Esophagus muscularis mucosa (tissue), 4 donors: ENCODE results near the gene TRERF1.

ENCODE experiments used
- EP300 ChIP-seq: sonication (generic); formaldehyde crosslinking; IDR thresholded peaks from one replicate; pipeline ENCODE4 v1.6.1; 2017; ENCODE audit warnings: antibody characterized with exemption
- POLR2A ChIP-seq: fragments of 450-650 bp; IDR thresholded peaks from one replicate; pipeline ENCODE4 v1.6.1; 2017; ENCODE audit warnings: antibody characterized with exemption, moderate library complexity, mild to moderate bottlenecking, low read depth
- POLR2AphosphoS5 ChIP-seq, 2 donors: sonication (generic); formaldehyde crosslinking; IDR thresholded peaks; one replicate each; pipeline ENCODE4 v1.6.1; 2017; ENCODE audit warnings: antibody characterized with exemption in 2 of 2
- TF ChIP-seq, protein P1 (sequence below), 3 experiments: fragments of 200-600 bp in 2 of 3; fragments of 450-650 bp in 1 of 3; sonication (generic) in 2 of 3; IDR thresholded peaks; one replicate each; pipeline ENCODE4 v1.5.1; 2017 to 2019; ENCODE audit warnings: antibody characterized with exemption in 3 of 3, mild to moderate bottlenecking in 2 of 3, moderate library complexity in 1 of 3

DNA sequence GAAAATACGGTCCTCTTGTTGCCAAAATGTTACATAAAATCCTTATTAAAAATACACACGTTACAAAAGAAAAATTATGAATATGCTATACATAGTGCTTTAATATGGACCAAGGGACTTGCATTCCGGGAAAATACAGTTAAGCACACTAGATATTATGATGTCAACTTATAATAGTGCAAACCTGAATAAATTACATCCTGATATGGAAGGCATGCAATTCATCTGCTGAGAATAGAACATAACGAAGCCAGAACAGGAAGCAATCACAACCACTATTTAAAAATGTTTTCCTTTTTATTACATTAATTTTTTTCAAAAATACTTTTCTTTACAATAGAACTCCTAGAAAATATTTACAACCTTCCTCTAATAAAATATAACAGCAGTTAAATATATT, 226.3 kb downstream of the TRERF1 start:
- TF ChIP-seq, protein P1, sequence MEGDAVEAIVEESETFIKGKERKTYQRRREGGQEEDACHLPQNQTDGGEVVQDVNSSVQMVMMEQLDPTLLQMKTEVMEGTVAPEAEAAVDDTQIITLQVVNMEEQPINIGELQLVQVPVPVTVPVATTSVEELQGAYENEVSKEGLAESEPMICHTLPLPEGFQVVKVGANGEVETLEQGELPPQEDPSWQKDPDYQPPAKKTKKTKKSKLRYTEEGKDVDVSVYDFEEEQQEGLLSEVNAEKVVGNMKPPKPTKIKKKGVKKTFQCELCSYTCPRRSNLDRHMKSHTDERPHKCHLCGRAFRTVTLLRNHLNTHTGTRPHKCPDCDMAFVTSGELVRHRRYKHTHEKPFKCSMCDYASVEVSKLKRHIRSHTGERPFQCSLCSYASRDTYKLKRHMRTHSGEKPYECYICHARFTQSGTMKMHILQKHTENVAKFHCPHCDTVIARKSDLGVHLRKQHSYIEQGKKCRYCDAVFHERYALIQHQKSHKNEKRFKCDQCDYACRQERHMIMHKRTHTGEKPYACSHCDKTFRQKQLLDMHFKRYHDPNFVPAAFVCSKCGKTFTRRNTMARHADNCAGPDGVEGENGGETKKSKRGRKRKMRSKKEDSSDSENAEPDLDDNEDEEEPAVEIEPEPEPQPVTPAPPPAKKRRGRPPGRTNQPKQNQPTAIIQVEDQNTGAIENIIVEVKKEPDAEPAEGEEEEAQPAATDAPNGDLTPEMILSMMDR (IDR thresholded peaks at IDR 0.05), result no peak
- TF ChIP-seq POLR2A, result no peak
- no peak for TF ChIP-seq EP300
- TF ChIP-seq POLR2AphosphoS5 (IDR thresholded peaks at IDR 0.05), result no peak
